ENCODE measurements around the gene SLC35E3.

- TF ChIP-seq CTCF (IDR thresholded peaks at IDR 0.05; ENCODE audit: low read length) (no peak), EZH2 (optimal IDR thresholded peaks at IDR 0.05; ENCODE audit: low read depth, low read length) (no peak), EZH2phosphoT487 (IDR thresholded peaks at IDR 0.05; ENCODE audit: low read length) (no peak)
Measured at GRCh38 chr12:68755536-68756243, 9.7 kb downstream of the SLC35E3 start.

Measured in MM.1S (cell line).